Endothelial cell of umbilical vein (primary cell): ENCODE results near the gene SERPIND1. TPM values are rescaled to one million over a fixed set of nuclear protein-coding genes. Genes with fewer than 3 reads are reported as not detected.

ENCODE experiments used
- BruUV-seq: library from RNA; stranded (reverse); fragments of 400-500 nt; replicated peaks from 2 replicates; lab custom pipeline; 2021; lab: Mats Ljungman, UMichigan
- CTCF ChIA-PET: fragments of 300-600, 350-600 bp; sonication (Branson Sonifier 250); formaldehyde crosslinking; loops from one replicate; lab custom pipeline; 2021; ENCODE audit warnings: antibody characterized with exemption, inconsistent platforms; lab: Charles Lee
- POLR2A ChIA-PET: fragments of 300-600, 350-600 bp; sonication (Branson Sonifier 250); formaldehyde crosslinking; loops from one replicate; lab custom pipeline; 2021; ENCODE audit warnings: antibody characterized with exemption, inconsistent platforms; lab: Charles Lee
- DNase-seq: peaks from one replicate; pipeline ENCODE4 v3.0.0-alpha.2; 2011; ENCODE audit warnings: low read depth, low spot score
- FAIRE-seq: peaks from 2 replicates; lab custom pipeline; 2011; peaks lifted over from hg19 to GRCh38; lab: Jason Lieb, UNC
- H2AFZ ChIP-seq: 2 replicates; pipeline ENCODE4 v1.6.0; 2012; ENCODE audit warnings: low read depth, low read length, control low read depth, inconsistent platforms
- H3K27ac ChIP-seq: 2 replicates; pipeline ENCODE4 v1.5.1; 2011; ENCODE audit warnings: low read depth, mild to moderate bottlenecking, control low read depth, low read length, moderate library complexity; ENCODE audit not compliant: insufficient read depth
- H3K27me3 ChIP-seq, 2 experiments: 2 replicates each; pipeline versions ENCODE4 v1.6.0 to v1.6.1; 2011; ENCODE audit warnings: low read length in 2 of 2, mixed read lengths in 1 of 2; ENCODE audit not compliant: control insufficient read depth in 2 of 2, insufficient read depth in 2 of 2
- H3K36me3 ChIP-seq, 2 experiments: 2 replicates in 1 of 2; 3 replicates in 1 of 2; pipeline ENCODE4 v1.5.1; 2011; ENCODE audit warnings: low read length in 2 of 2, mild to moderate bottlenecking in 1 of 2, moderate library complexity in 1 of 2; ENCODE audit not compliant: control insufficient read depth in 2 of 2, insufficient read depth in 2 of 2; ENCODE audit errors: extremely low read depth in 1 of 2
- H3K4me1 ChIP-seq: 3 replicates; pipeline ENCODE4 v1.5.1; 2011; ENCODE audit warnings: mild to moderate bottlenecking, low read length; ENCODE audit not compliant: control insufficient read depth, insufficient read depth; ENCODE audit errors: extremely low read depth
- H3K4me2 ChIP-seq: 2 replicates; pipeline ENCODE4 v1.6.1; 2011; ENCODE audit warnings: low read length, control low read depth, mixed read lengths; ENCODE audit not compliant: insufficient read depth
- H3K4me3 ChIP-seq, 3 experiments: fragments of 200-600 bp in 1 of 3; sonication (generic), shearing (Covaris generic) in 1 of 3; replicated peaks in 1 of 3; 2 replicates each; pipeline ENCODE4 v1.5.1; 2011 to 2016; ENCODE audit warnings: control low read depth in 3 of 3, low read length in 3 of 3, mild to moderate bottlenecking in 2 of 3, inconsistent platforms in 1 of 3, low read depth in 1 of 3, moderate library complexity in 1 of 3; ENCODE audit not compliant: insufficient read depth in 1 of 3
- H3K79me2 ChIP-seq: 2 replicates; pipeline ENCODE4 v1.6.0; 2012; ENCODE audit warnings: low read length, inconsistent platforms; ENCODE audit not compliant: control insufficient read depth, insufficient read depth
- H3K9ac ChIP-seq: replicated peaks from 2 replicates; pipeline ENCODE3; 2011; ENCODE audit warnings: low read length, control low read depth; ENCODE audit not compliant: insufficient read depth; ENCODE audit errors: extremely low read depth
- H3K9me1 ChIP-seq: replicated peaks from 3 replicates; pipeline ENCODE4 v1.6.0; 2011; ENCODE audit warnings: mild to moderate bottlenecking, low read length; ENCODE audit not compliant: control insufficient read depth, insufficient read depth; ENCODE audit errors: extremely low read depth
- H3K9me3 ChIP-seq: replicated peaks from 2 replicates; pipeline ENCODE4 v1.5.1; 2012; ENCODE audit warnings: low read length, inconsistent platforms; ENCODE audit not compliant: control insufficient read depth, insufficient read depth
- H4K20me1 ChIP-seq: replicated peaks from 2 replicates; pipeline ENCODE3; 2011; ENCODE audit warnings: mild to moderate bottlenecking, low read length; ENCODE audit not compliant: control insufficient read depth, insufficient read depth; ENCODE audit errors: extremely low read depth
- CTCF ChIP-seq, 2 donors: IDR thresholded peaks; 1 replicate in 1 of 2; 2 replicates in 1 of 2; pipeline ENCODE4 v1.5.1; 2011; ENCODE audit warnings: low read length in 2 of 2, mild to moderate bottlenecking in 2 of 2, moderate library complexity in 2 of 2, control low read depth in 1 of 2, inconsistent platforms in 1 of 2, low read depth in 1 of 2; ENCODE audit not compliant: insufficient read depth in 1 of 2; ENCODE audit errors: extremely low read depth in 1 of 2
- EZH2 ChIP-seq: IDR thresholded peaks from 2 replicates; pipeline ENCODE4 v1.6.1; 2012; ENCODE audit warnings: borderline replicate concordance, low read depth, mild to moderate bottlenecking, moderate library complexity, low read length, inconsistent platforms; ENCODE audit not compliant: severe bottlenecking
- FOS ChIP-seq: IDR thresholded peaks from 2 replicates; pipeline ENCODE4 v1.6.1; 2011; ENCODE audit warnings: mild to moderate bottlenecking, low read length, moderate library complexity, borderline replicate concordance; ENCODE audit not compliant: insufficient read depth
- GATA2 ChIP-seq: IDR thresholded peaks from 2 replicates; pipeline ENCODE4 v1.7.0; 2011; ENCODE audit warnings: low read depth, mild to moderate bottlenecking, moderate library complexity, mixed read lengths, low read length; ENCODE audit not compliant: insufficient read length, insufficient read depth
- JUN ChIP-seq: IDR thresholded peaks from 2 replicates; pipeline ENCODE4 v1.6.1; 2011; ENCODE audit warnings: borderline replicate concordance, low read depth; ENCODE audit not compliant: insufficient read length, insufficient read depth
- MAX ChIP-seq: IDR thresholded peaks from 2 replicates; pipeline ENCODE4 v1.6.1; 2011; ENCODE audit not compliant: insufficient read depth, insufficient read length
- MYC ChIP-seq: IDR thresholded peaks from one replicate; pipeline ENCODE4 v1.6.1; 2011; ENCODE audit warnings: mild to moderate bottlenecking, low read depth, low read length
- POLR2A ChIP-seq: IDR thresholded peaks from 2 replicates; pipeline ENCODE4 v1.6.1; 2012; ENCODE audit warnings: low read depth, mild to moderate bottlenecking, control low read depth, low read length
- POLR2AphosphoS5 ChIP-seq: IDR thresholded peaks from 2 replicates; pipeline ENCODE4 v1.6.1; 2012; ENCODE audit warnings: low read depth, mild to moderate bottlenecking, control low read depth, low read length, moderate library complexity; ENCODE audit not compliant: insufficient read depth
- dilution Hi-C: fragments of 300-500 bp; cut with MboI; formaldehyde crosslinking; loops from one replicate; pipeline ENCODE4 v1.15.0; 2019; ENCODE audit warnings: low sequenced_read_pairs; ENCODE audit not compliant: extremely low pct_ligation_motif_present
- intact Hi-C: fragments of 100-400 bp; cut with micrococcal nuclease; formaldehyde crosslinking; loops from one replicate; pipeline ENCODE4 v1.10.0; 2022
- polyA plus RNA-seq, 4 experiments: library from polyadenylated mRNA; depleted of rRNA in 3 of 4; stranded (reverse) in 3 of 4; unstranded in 1 of 4; fragments of >200 nt; gene quantifications; 2 replicates each; pipeline versions ENCODE4 v1.2.1 to v1.2.3, GENCODE V29; 2011 to 2012; ENCODE audit warnings: missing spikeins in 1 of 4
- total RNA-seq: library from RNA; stranded (reverse); gene quantifications from 2 replicates; pipeline ENCODE4 v1.2.3, GENCODE V29; 2021

SERPIND1 gene
- total and polyA plus RNA-seq, 2 donors (not counting 3 experiments of a cell fraction or from before 2014, with no cell fraction given), result 0.94 to 1.8 TPM

- ChIA-PET CTCF (interaction anchor here (1.3 kb wide), 1 partner anchor 22 kb away, joined by 3 read pairs; no protein-coding TSS in a partner anchor), POLR2A (no interaction called here)
- peaks cover 2 to 29% of the 10 kb centered on the region in 2 experiments for H3K36me3 ChIP-seq
- H3K4me2 ChIP-seq, result no peak overlapping the region
- no peak overlapping the region for H3K9ac ChIP-seq
- H3K9me3 ChIP-seq, result no peaks in the 10 kb centered on the region
- H3K4me3 ChIP-seq, result no peak overlapping the region
- H3K4me1 ChIP-seq, result no peaks in the 10 kb centered on the region
- no peaks in the 10 kb centered on the region for H3K27me3 ChIP-seq
- H3K9me1 ChIP-seq, result no peaks in the 10 kb centered on the region
- no TSS peak for BruUV-seq
- dilution Hi-C loops, result no loop called here
- DNase-seq (no peak), FAIRE-seq (no peak)
- H3K79me2 ChIP-seq, result no peaks in the 10 kb centered on the region
- TF ChIP-seq GATA2 (no peak), JUN (no peak), CTCF (IDR thresholded peaks at IDR 0.05; ENCODE audit: extremely low read depth in 1 of 2, insufficient read depth in 1 of 2, low read depth in 1 of 2, low read length in 2 of 2) (no peak), EZH2 (no peak), FOS (no peak), MYC (no peak), POLR2AphosphoS5 (no peak), MAX (no peak), POLR2A (no peak)
- no peak overlapping the region for H2AFZ ChIP-seq
- no peak overlapping the region for H3K27ac ChIP-seq
- intact Hi-C loops, result no loop called here
- H4K20me1 ChIP-seq, result no peaks in the 10 kb centered on the region
Observed at GRCh38 chr22:20805972-20806471, 32.1 kb downstream of the SERPIND1 start.
